Esophagus squamous epithelium (tissue), 4 donors: Measurements from ENCODE around the gene MOV10L1.

ENCODE experiments used
- POLR2A ChIP-seq, 4 donors: fragments of 450-650 bp; IDR thresholded peaks; one replicate each; pipeline ENCODE4 v1.6.1; 2017; ENCODE audit warnings: antibody characterized with exemption in 4 of 4, mild to moderate bottlenecking in 4 of 4, moderate library complexity in 3 of 4
- TF ChIP-seq, protein P1 (sequence below), 6 experiments: fragments of 450-650 bp in 4 of 6; fragments of 200-600 bp in 2 of 6; sonication (generic) in 2 of 6; IDR thresholded peaks; one replicate each; pipeline ENCODE4 v1.5.1; 2016 to 2019; ENCODE audit warnings: antibody characterized with exemption in 6 of 6, mild to moderate bottlenecking in 4 of 6, moderate library complexity in 4 of 6

GRCh38 chr22:50189184-50189848 is 99.5 kb downstream of the MOV10L1 start:
- no peak for TF ChIP-seq POLR2A (IDR thresholded peaks at IDR 0.05)
- TF ChIP-seq, protein P1, sequence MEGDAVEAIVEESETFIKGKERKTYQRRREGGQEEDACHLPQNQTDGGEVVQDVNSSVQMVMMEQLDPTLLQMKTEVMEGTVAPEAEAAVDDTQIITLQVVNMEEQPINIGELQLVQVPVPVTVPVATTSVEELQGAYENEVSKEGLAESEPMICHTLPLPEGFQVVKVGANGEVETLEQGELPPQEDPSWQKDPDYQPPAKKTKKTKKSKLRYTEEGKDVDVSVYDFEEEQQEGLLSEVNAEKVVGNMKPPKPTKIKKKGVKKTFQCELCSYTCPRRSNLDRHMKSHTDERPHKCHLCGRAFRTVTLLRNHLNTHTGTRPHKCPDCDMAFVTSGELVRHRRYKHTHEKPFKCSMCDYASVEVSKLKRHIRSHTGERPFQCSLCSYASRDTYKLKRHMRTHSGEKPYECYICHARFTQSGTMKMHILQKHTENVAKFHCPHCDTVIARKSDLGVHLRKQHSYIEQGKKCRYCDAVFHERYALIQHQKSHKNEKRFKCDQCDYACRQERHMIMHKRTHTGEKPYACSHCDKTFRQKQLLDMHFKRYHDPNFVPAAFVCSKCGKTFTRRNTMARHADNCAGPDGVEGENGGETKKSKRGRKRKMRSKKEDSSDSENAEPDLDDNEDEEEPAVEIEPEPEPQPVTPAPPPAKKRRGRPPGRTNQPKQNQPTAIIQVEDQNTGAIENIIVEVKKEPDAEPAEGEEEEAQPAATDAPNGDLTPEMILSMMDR (IDR thresholded peaks at IDR 0.05): no peak
